Erythroblast (primary cell): ENCODE measurements around the gene MICAL2.

Experiments
- GATA1 ChIP-seq: IDR thresholded peaks from 2 replicates; pipeline ENCODE4 v1.6.1; 2011; ENCODE audit warnings: low read depth, mild to moderate bottlenecking, control low read depth, low read length, moderate library complexity
- POLR2A ChIP-seq: IDR thresholded peaks from 2 replicates; pipeline ENCODE4 v1.6.1; 2011; ENCODE audit warnings: mild to moderate bottlenecking, low read length

- no peak for TF ChIP-seq POLR2A
- TF ChIP-seq GATA1, result no peak
These were observed 55.0 kb downstream of the MICAL2 start for GRCh38 chr11:12165237-12165875.
